Type B pancreatic cell (in vitro differentiated cells): Measurements from ENCODE around the gene SAP130. TPM values are rescaled to one million over a fixed set of nuclear protein-coding genes. Genes with fewer than 3 reads are reported as not detected.

Source experiments
- DNase-seq: peaks from one replicate; pipeline ENCODE4 v3.0.0; 2021; ENCODE audit warnings: mixed read lengths; ENCODE audit not compliant: unreplicated experiment; ENCODE audit errors: extremely low spot score
- H3K27ac Mint-ChIP-seq: 2 replicates; pipeline ENCODE4 v1.8.0; 2021; ENCODE audit warnings: mild to moderate bottlenecking, mixed read lengths
- H3K27me3 Mint-ChIP-seq: 2 replicates; pipeline ENCODE4 v1.8.0; 2021; ENCODE audit warnings: mixed read lengths
- H3K36me3 Mint-ChIP-seq: 2 replicates; pipeline ENCODE4 v1.8.0; 2021; ENCODE audit warnings: mixed read lengths
- H3K4me1 Mint-ChIP-seq: one replicate; pipeline ENCODE4 v1.8.0; 2021; ENCODE audit warnings: mixed read lengths; ENCODE audit not compliant: unreplicated experiment
- H3K4me3 Mint-ChIP-seq: 2 replicates; pipeline ENCODE4 v1.8.0; 2021; ENCODE audit warnings: mild to moderate bottlenecking, mixed read lengths
- H3K9me3 Mint-ChIP-seq: 2 replicates; pipeline ENCODE4 v1.8.0; 2021; ENCODE audit warnings: mixed read lengths
- CTCF ChIP-seq: fragments of 200-600 bp; sonication (generic); conservative IDR thresholded peaks from 2 replicates; pipeline ENCODE4 v1.5.0; 2021; ENCODE audit warnings: antibody characterized with exemption, mild to moderate bottlenecking
- total RNA-seq: library from RNA; stranded (reverse); gene quantifications from 2 replicates; pipeline ENCODE4 v1.2.1, GENCODE V29; 2021; ENCODE audit warnings: low replicate concordance

The SAP130 gene
- total RNA-seq, 1 donor from 2014 or later = 41.9 TPM

GRCh38 chr2:128024816-128025215 is 3.0 kb downstream of the SAP130 start:
- no peak overlapping the region for H3K27ac Mint-ChIP-seq
- TF ChIP-seq CTCF = no peak
- no peaks in the 10 kb centered on the region for H3K9me3 Mint-ChIP-seq
- H3K4me1 Mint-ChIP-seq = peaks cover 5% of the 10 kb centered on the region
- no peak for DNase-seq
- peaks cover 5% of the 10 kb centered on the region for H3K36me3 Mint-ChIP-seq
- no peak overlapping the region for H3K4me3 Mint-ChIP-seq
- H3K27me3 Mint-ChIP-seq = no peaks in the 10 kb centered on the region

- H3K36me3 Mint-ChIP-seq = peaks cover 31% of the 10 kb centered on the region
- no peak overlapping the region for H3K27ac Mint-ChIP-seq
- no peaks in the 10 kb centered on the region for H3K4me1 Mint-ChIP-seq
- no peak overlapping the region for H3K4me3 Mint-ChIP-seq
- no peak for TF ChIP-seq CTCF
- DNase-seq = no peak
- H3K9me3 Mint-ChIP-seq = no peaks in the 10 kb centered on the region
- H3K27me3 Mint-ChIP-seq = no peaks in the 10 kb centered on the region
These were observed 10.3 kb downstream of the SAP130 start for GRCh38 chr2:128017561-128017960.

GRCh38 chr2:128016620-128017019 is 11.2 kb downstream of the SAP130 start:
- Mint-ChIP-seq H3K36me3 (peaks cover 30% of the 10 kb centered on the region), H3K27ac (no peak overlapping the region), H3K4me1 (no peaks in the 10 kb centered on the region), H3K27me3 (no peaks in the 10 kb centered on the region), H3K9me3 (no peaks in the 10 kb centered on the region), H3K4me3 (no peak overlapping the region)
- DNase-seq = no peak
- no peak for TF ChIP-seq CTCF

- peaks cover 53% of the 10 kb centered on the region for H3K36me3 Mint-ChIP-seq
- no peaks in the 10 kb centered on the region for H3K9me3 Mint-ChIP-seq
- no peak overlapping the region for H3K27ac Mint-ChIP-seq
- no peaks in the 10 kb centered on the region for H3K27me3 Mint-ChIP-seq
- no peak for DNase-seq
- no peaks in the 10 kb centered on the region for H3K4me1 Mint-ChIP-seq
- H3K4me3 Mint-ChIP-seq = no peak overlapping the region
- no peak for TF ChIP-seq CTCF
These were observed 15.2 kb downstream of the SAP130 start for GRCh38 chr2:128012698-128013097.

- DNase-seq = no peak
- no peaks in the 10 kb centered on the region for H3K27me3 Mint-ChIP-seq
- TF ChIP-seq CTCF = no peak
- H3K4me1 Mint-ChIP-seq = no peaks in the 10 kb centered on the region
- H3K9me3 Mint-ChIP-seq = no peaks in the 10 kb centered on the region
- no peak overlapping the region for H3K4me3 Mint-ChIP-seq
- H3K27ac Mint-ChIP-seq = no peak overlapping the region
- peaks cover 42% of the 10 kb centered on the region for H3K36me3 Mint-ChIP-seq
These were observed 19.7 kb downstream of the SAP130 start for GRCh38 chr2:128008074-128008672.

GRCh38 chr2:128004509-128004908 is 23.4 kb downstream of the SAP130 start:
- Mint-ChIP-seq H3K9me3 (no peaks in the 10 kb centered on the region), H3K36me3 (peaks cover 33% of the 10 kb centered on the region), H3K27ac (no peak overlapping the region), H3K27me3 (no peaks in the 10 kb centered on the region), H3K4me1 (no peaks in the 10 kb centered on the region), H3K4me3 (no peak overlapping the region)
- DNase-seq = no peak
- TF ChIP-seq CTCF = no peak
